ENCODE data around the gene BOLL.

The BOLL gene

DNA sequence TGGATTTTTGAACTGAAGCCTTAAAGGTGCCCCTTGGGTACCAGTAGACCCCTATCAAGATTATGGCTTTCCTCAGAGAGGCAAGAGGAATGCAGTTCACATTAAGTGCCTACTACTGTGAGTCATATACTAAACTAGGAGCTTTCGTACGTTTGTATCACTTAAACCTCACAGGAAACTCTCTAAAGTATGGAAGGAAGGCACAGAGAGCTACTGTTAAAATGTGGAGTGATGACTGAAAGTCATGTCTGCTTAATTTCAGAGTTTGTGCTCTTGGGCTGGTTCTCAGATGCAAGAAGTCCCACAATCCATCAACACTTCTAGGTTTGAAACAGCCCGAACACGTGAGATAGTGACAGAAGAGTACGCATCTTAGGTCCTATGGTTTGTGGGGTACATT lies 23.9 kb upstream of the BOLL start:
- no peaks in the 10 kb centered on the region for H3K36me3 ChIP-seq (ENCODE audit: insufficient read depth, low read length)
- peaks cover 6% of the 10 kb centered on the region for H3K4me1 ChIP-seq (ENCODE audit: control insufficient read depth, insufficient read depth, low read length)
- H3K4me2 ChIP-seq (ENCODE audit: low read length): no peak overlapping the region
- no peaks in the 10 kb centered on the region for H3K9me3 ChIP-seq (replicated peaks; ENCODE audit: low read length)
- H3K27me3 ChIP-seq (ENCODE audit: control insufficient read depth, insufficient read depth, low read length): peaks cover 5% of the 10 kb centered on the region
- H3K9ac ChIP-seq (ENCODE audit: low read depth, low read length): no peak overlapping the region
- H3K4me3 ChIP-seq (ENCODE audit: low read length): no peak overlapping the region

- Histone ChIP-seq H3K4me3 (ENCODE audit: low read length) (peak overlapping the region; percentile 79), H3K9me3 (replicated peaks; ENCODE audit: low read length) (no peaks in the 10 kb centered on the region), H3K4me1 (ENCODE audit: control insufficient read depth, insufficient read depth, low read length) (peaks cover 8% of the 10 kb centered on the region), H3K9ac (ENCODE audit: low read depth, low read length) (no peak overlapping the region), H3K36me3 (ENCODE audit: insufficient read depth, low read length) (no peaks in the 10 kb centered on the region), H3K4me2 (ENCODE audit: low read length) (peak overlapping the region; percentile 92), H3K27me3 (ENCODE audit: control insufficient read depth, insufficient read depth, low read length) (peaks cover 5% of the 10 kb centered on the region)
Measured at GRCh38 chr2:197805715-197806633, 20.9 kb upstream of the BOLL start.

DNA sequence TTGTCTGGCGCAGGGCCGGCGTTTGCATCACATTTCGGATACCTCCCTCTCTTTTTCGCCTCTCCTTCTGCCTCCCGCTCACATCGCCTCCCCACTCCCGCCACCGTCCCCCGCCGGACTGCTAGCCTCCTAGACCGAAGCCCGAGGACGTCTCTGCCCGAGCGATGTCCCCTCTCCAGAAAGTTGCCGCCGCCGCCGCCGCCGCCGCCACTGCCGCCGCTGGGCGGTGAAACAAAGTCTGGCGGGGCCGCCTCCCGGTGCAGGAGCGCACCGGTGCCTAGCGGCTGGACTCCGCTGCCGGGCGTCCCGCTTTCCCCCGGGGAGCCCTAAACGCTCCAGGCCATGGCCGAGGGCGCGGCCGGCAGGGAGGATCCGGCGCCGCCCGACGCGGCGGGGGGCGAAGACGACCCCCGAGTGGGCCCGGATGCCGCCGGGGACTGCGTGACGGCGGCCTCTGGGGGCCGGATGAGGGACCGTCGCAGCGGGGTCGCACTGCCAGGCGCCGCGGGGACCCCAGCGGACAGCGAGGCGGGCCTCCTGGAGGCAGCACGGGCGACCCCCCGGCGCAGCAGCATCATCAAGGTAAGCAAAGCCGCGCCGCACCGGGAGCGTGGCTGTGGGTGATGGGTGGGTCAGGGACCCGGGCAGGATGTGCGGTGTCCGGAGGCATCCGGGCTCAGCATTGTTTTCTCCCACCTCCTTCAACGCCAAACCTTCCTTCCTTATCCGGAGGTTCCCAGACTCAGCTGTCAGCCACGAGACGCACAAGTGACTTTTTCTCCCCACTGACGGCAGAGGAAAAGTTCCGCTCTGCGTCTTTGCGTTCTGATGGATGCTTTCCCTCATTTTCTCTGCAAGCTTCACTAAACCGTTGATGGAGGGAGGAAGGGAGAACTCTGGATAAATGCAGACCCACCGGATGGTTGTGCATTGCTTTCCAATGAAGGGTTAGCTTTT lies 19.9 kb upstream of the BOLL start:
- Histone ChIP-seq H3K9ac (ENCODE audit: low read depth, low read length) (peak overlapping the region; percentile 57), H3K4me2 (ENCODE audit: low read length) (peak overlapping the region; percentile 92), H3K27me3 (ENCODE audit: control insufficient read depth, insufficient read depth, low read length) (peaks cover 5% of the 10 kb centered on the region), H3K36me3 (ENCODE audit: insufficient read depth, low read length) (no peaks in the 10 kb centered on the region), H3K4me3 (ENCODE audit: low read length) (peak overlapping the region; percentile 79), H3K4me1 (ENCODE audit: control insufficient read depth, insufficient read depth, low read length) (peaks cover 8% of the 10 kb centered on the region), H3K9me3 (replicated peaks; ENCODE audit: low read length) (no peaks in the 10 kb centered on the region)

DNA sequence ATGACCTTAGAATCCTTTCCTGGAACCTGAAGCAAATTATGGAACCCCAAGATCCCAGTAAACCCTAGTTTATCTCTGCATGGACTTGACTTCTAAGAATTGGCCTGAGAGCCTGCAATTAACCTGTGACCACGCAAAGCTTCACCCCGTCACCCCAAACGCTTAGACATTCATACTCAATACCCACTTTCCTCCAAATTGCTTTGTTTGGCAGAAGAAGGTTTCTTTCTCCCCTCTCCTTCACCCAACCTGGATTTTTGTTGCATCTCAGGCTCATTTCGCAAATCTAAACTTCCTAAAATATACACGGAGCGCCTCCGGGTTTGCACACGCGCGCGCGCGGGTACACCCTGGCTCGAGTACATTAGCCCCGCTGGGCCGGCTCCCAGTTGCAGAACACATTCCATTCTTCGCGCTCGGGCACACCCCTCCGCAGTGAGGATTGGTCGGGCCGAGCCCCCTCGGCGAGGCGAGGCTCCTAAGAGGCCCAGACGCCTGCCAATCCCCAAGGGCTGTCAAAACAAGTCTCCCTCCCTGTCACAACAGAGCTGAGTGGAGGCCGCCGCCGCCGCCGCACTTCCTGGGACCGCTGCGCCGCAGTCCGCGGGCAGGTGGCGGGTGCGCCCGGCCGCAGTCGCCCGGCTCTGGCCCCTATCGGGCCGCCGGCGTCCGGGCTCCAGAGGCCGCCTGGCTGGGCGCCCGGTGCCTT lies 19.1 kb upstream of the BOLL start, which contains the start of gene PLCL1:
Gene PLCL1, plus strand, starts transcription at position 545 of the 709 bp plus-strand sequence.
- Histone ChIP-seq H3K9ac (ENCODE audit: low read depth, low read length) (peak within 1 kb of the TSS; percentile 57), H3K4me2 (ENCODE audit: low read length) (peak within 1 kb of the TSS; percentile 92), H3K9me3 (replicated peaks; ENCODE audit: low read length) (no peaks in the 10 kb centered on the region), H3K27me3 (ENCODE audit: control insufficient read depth, insufficient read depth, low read length) (peaks cover 5% of the 10 kb centered on the region), H3K36me3 (ENCODE audit: insufficient read depth, low read length) (no peaks in the 10 kb centered on the region), H3K4me3 (ENCODE audit: low read length) (peak within 1 kb of the TSS; percentile 79), H3K4me1 (ENCODE audit: control insufficient read depth, insufficient read depth, low read length) (peaks cover 8% of the 10 kb centered on the region)

- no peak overlapping the region for H3K4me3 ChIP-seq (ENCODE audit: low read length)
- no peak overlapping the region for H3K9ac ChIP-seq (ENCODE audit: low read depth, low read length)
- no peak overlapping the region for H3K4me2 ChIP-seq (ENCODE audit: low read length)
- H3K9me3 ChIP-seq (replicated peaks; ENCODE audit: low read length): no peaks in the 10 kb centered on the region
- peaks cover 8% of the 10 kb centered on the region for H3K4me1 ChIP-seq (ENCODE audit: control insufficient read depth, insufficient read depth, low read length)
- H3K27me3 ChIP-seq (ENCODE audit: control insufficient read depth, insufficient read depth, low read length): peaks cover 5% of the 10 kb centered on the region
- H3K36me3 ChIP-seq (ENCODE audit: insufficient read depth, low read length): no peaks in the 10 kb centered on the region
Measured at GRCh38 chr2:197803033-197803444, 17.9 kb upstream of the BOLL start.

- peaks cover 5% of the 10 kb centered on the region for H3K27me3 ChIP-seq (ENCODE audit: control insufficient read depth, insufficient read depth, low read length)
- no peak overlapping the region for H3K4me2 ChIP-seq (ENCODE audit: low read length)
- no peaks in the 10 kb centered on the region for H3K36me3 ChIP-seq (ENCODE audit: insufficient read depth, low read length)
- no peaks in the 10 kb centered on the region for H3K9me3 ChIP-seq (replicated peaks; ENCODE audit: low read length)
- H3K4me1 ChIP-seq (ENCODE audit: control insufficient read depth, insufficient read depth, low read length): peaks cover 8% of the 10 kb centered on the region
- H3K9ac ChIP-seq (ENCODE audit: low read depth, low read length): no peak overlapping the region
- H3K4me3 ChIP-seq (ENCODE audit: low read length): no peak overlapping the region
Measured at GRCh38 chr2:197801033-197801432, 15.9 kb upstream of the BOLL start.

GRCh38 chr2:197800091-197800490 lies 15.0 kb upstream of the BOLL start:
- no peak overlapping the region for H3K9ac ChIP-seq (ENCODE audit: low read depth, low read length)
- H3K4me2 ChIP-seq (ENCODE audit: low read length): no peak overlapping the region
- H3K27me3 ChIP-seq (ENCODE audit: control insufficient read depth, insufficient read depth, low read length): peaks cover under 1% of the 10 kb centered on the region
- no peaks in the 10 kb centered on the region for H3K9me3 ChIP-seq (replicated peaks; ENCODE audit: low read length)
- H3K36me3 ChIP-seq (ENCODE audit: insufficient read depth, low read length): no peaks in the 10 kb centered on the region
- peaks cover 4% of the 10 kb centered on the region for H3K4me1 ChIP-seq (ENCODE audit: control insufficient read depth, insufficient read depth, low read length)
- H3K4me3 ChIP-seq (ENCODE audit: low read length): no peak overlapping the region

DNA sequence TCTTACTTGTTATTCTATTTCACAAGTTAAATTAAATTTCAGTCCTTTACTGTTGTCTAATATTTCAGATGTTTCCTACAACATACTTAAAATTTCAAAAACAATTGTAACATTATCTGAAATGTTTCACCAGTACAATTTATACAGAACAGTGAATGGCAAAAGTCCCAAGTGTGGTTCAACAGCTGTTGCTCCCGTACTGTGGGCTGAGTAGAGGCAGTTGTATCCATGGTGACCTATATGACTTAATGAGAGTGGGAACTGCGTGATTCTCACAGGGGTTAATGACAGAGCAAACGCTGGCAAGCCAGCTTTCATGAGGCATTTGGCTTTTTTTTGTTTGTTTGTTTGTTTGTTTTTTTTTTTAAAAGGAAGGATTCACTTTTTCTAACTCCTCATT lies 13.9 kb upstream of the BOLL start:
- no peaks in the 10 kb centered on the region for H3K27me3 ChIP-seq (ENCODE audit: control insufficient read depth, insufficient read depth, low read length)
- no peak overlapping the region for H3K4me2 ChIP-seq (ENCODE audit: low read length)
- H3K36me3 ChIP-seq (ENCODE audit: insufficient read depth, low read length): no peaks in the 10 kb centered on the region
- H3K9me3 ChIP-seq (replicated peaks; ENCODE audit: low read length): no peaks in the 10 kb centered on the region
- peaks cover 2% of the 10 kb centered on the region for H3K4me1 ChIP-seq (ENCODE audit: control insufficient read depth, insufficient read depth, low read length)
- no peak overlapping the region for H3K4me3 ChIP-seq (ENCODE audit: low read length)
- no peak overlapping the region for H3K9ac ChIP-seq (ENCODE audit: low read depth, low read length)

GRCh38 chr2:197798187-197798586 lies 13.1 kb upstream of the BOLL start:
- H3K27me3 ChIP-seq (ENCODE audit: control insufficient read depth, insufficient read depth, low read length): peaks cover 2% of the 10 kb centered on the region

DNA sequence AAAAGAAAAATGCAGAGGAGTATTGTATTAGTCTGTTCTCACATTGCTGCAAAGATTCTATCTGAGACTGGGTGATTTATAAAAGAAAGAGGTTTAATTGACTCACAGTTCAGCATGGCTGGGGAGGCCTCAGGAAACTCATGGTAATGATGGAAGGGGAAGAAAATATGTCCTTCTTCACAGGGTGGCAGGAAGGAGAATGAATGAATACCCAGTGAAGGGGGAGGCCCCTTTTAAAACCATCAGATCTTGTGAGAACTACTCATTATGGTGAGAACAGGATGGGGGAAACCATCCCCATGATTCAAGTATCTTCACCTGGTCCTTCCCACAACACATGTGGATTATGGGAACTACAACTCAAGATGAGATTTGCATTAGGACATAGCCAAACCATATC lies 10.2 kb upstream of the BOLL start:
- Histone ChIP-seq H3K4me3 (ENCODE audit: low read length) (no peak overlapping the region), H3K9ac (ENCODE audit: low read depth, low read length) (no peak overlapping the region), H3K4me2 (ENCODE audit: low read length) (no peak overlapping the region), H3K36me3 (ENCODE audit: insufficient read depth, low read length) (no peaks in the 10 kb centered on the region), H3K4me1 (ENCODE audit: control insufficient read depth, insufficient read depth, low read length) (no peaks in the 10 kb centered on the region), H3K27me3 (ENCODE audit: control insufficient read depth, insufficient read depth, low read length) (peaks cover 4% of the 10 kb centered on the region), H3K9me3 (replicated peaks; ENCODE audit: low read length) (no peaks in the 10 kb centered on the region)

More at GRCh38 chr2:197798187-197798586, 13.1 kb upstream of the BOLL start:
- no peak overlapping the region for H3K4me3 ChIP-seq (ENCODE audit: low read length)
- H3K4me1 ChIP-seq (ENCODE audit: control insufficient read depth, insufficient read depth, low read length): no peaks in the 10 kb centered on the region
- no peak overlapping the region for H3K9ac ChIP-seq (ENCODE audit: low read depth, low read length)
- H3K4me2 ChIP-seq (ENCODE audit: low read length): no peak overlapping the region
- H3K9me3 ChIP-seq (replicated peaks; ENCODE audit: low read length): no peaks in the 10 kb centered on the region
- H3K36me3 ChIP-seq (ENCODE audit: insufficient read depth, low read length): no peaks in the 10 kb centered on the region

- Histone ChIP-seq H3K36me3 (ENCODE audit: insufficient read depth, low read length) (no peaks in the 10 kb centered on the region), H3K4me2 (ENCODE audit: low read length) (no peak overlapping the region), H3K4me3 (ENCODE audit: low read length) (no peak overlapping the region), H3K4me1 (ENCODE audit: control insufficient read depth, insufficient read depth, low read length) (no peaks in the 10 kb centered on the region), H3K9ac (ENCODE audit: low read depth, low read length) (no peak overlapping the region), H3K27me3 (ENCODE audit: control insufficient read depth, insufficient read depth, low read length) (peaks cover 4% of the 10 kb centered on the region), H3K9me3 (replicated peaks; ENCODE audit: low read length) (no peaks in the 10 kb centered on the region)
Measured at GRCh38 chr2:197793456-197793855, 8.3 kb upstream of the BOLL start.

Measured in skeletal muscle satellite cell (primary cell).